GM18870 (cell line): ENCODE data around the gene HECW1.
"Not testable (repeated sequence)": the region's sequence is repeated elsewhere in the genome, so short reads cannot be mapped to it uniquely, and the experiment has no call there.

Experiments
- ATAC-seq: cut with Tn5 transposase; IDR thresholded peaks from one replicate; pipeline ENCODE4 v1.9.1; 2021; ENCODE audit warnings: moderate library complexity; ENCODE audit not compliant: unreplicated experiment

Gene HECW1

GRCh38 chr7:43589728-43590127 lies 477.3 kb downstream of the HECW1 start:
- no peak for ATAC-seq

GRCh38 chr7:43590862-43591557 lies 478.6 kb downstream of the HECW1 start:
- ATAC-seq = peak; percentile 69

- peak; percentile 26 for ATAC-seq
Observed at GRCh38 chr7:43591558-43592180, 479.2 kb downstream of the HECW1 start.

DNA sequence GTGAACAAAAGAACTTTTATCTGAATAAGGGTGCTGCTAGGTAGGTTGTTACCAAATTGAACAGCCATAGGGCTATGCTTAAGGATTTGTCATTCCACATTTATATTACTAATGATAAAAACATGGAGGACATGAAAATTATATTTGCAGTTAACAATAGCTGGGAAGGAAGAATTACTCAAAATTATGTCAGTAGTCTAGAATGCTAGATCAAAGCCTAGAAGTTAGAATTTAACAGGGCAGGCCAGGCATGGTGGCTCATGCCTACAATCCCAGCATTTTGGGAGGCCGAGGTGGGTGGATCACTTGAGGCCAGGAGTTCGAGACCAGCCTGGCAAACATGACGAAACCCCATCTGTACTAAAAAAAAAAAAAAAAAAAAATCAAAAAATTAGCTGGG lies 479.9 kb downstream of the HECW1 start:
- ATAC-seq = no peak

DNA sequence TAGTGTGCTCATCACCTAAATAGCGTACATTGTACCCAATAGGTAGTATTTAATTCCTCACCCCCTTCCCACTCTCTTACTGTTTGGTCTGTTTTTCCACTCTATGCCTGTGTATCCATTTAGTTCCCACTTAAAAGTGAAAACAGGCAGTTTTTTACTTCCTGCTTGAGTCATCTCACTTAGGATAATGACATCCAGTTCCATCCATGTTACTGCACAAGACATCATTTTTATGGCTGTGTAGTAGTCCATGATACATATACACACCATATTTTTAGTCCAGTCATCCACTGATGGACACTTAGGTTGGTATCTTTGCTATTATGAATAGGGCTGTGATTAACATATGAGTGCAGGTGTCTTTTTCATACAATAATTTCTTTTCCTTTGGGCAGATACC lies 480.6 kb downstream of the HECW1 start:
- ATAC-seq = no peak

GRCh38 chr7:43594020-43594419 lies 481.6 kb downstream of the HECW1 start:
- ATAC-seq = no peak

- not testable (repeated sequence) for ATAC-seq
Observed at GRCh38 chr7:43596426-43596825, 484.0 kb downstream of the HECW1 start.

DNA sequence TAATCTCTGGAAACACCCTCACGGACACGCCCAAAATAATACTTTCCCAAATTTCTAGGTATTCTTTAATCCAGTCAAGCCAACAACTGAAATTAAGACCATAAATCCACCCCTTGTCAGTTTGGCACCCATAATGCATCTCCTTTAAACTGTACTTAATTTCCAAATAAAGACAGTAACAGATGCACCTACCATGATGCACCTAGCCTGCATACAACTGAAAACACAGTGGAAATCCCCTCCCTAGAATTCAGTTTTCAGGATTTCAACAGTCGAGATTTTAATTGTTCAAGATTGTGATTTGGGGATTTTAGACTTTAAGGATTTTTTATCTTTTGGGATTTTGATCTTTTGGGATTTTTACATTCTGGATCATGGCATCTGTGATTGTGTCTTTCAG lies 487.6 kb downstream of the HECW1 start:
- ATAC-seq = no peak

DNA sequence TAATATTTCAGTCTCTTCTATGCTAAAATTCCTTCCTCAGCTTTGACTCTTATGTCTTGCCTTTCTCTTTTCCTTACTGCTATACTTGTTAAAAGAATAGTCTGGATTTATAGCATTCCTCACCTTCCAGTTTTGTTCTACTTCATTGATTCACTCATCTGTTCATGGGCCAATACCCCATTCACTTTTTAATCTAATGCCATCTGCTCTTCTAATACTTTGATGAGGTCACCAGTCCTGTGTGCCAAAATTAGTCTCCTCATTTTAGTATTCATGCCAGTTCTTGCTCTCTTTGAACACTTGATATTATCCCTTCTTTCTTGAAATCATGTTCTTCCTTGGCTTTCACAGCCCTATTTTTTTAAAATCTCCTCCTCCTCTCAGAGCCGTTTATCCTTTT lies 489.8 kb downstream of the HECW1 start:
- ATAC-seq = no peak

- ATAC-seq = no peak
Observed at GRCh38 chr7:43604251-43604650, 491.8 kb downstream of the HECW1 start.

- ATAC-seq = no peak
Observed at GRCh38 chr7:43609097-43609496, 496.6 kb downstream of the HECW1 start.

DNA sequence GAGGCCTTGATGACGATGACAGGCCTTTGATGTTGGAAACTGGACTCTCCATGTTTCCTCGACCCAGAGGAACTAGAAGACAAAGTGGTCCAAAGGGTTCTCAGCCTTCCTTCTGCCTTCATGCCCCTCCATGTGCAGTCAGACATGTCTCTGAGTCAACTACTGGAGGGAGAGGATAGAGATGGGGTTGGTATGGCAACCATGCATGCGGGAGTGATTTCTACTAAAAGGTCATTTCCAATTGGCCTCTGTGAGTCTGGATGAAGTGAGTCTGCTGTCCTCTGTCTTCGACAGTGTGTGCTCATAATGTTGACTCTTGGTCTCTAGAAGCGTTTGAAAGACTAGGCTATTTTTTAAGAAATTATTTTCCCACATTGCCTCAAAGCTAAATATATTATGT lies 499.7 kb downstream of the HECW1 start:
- ATAC-seq = no peak

DNA sequence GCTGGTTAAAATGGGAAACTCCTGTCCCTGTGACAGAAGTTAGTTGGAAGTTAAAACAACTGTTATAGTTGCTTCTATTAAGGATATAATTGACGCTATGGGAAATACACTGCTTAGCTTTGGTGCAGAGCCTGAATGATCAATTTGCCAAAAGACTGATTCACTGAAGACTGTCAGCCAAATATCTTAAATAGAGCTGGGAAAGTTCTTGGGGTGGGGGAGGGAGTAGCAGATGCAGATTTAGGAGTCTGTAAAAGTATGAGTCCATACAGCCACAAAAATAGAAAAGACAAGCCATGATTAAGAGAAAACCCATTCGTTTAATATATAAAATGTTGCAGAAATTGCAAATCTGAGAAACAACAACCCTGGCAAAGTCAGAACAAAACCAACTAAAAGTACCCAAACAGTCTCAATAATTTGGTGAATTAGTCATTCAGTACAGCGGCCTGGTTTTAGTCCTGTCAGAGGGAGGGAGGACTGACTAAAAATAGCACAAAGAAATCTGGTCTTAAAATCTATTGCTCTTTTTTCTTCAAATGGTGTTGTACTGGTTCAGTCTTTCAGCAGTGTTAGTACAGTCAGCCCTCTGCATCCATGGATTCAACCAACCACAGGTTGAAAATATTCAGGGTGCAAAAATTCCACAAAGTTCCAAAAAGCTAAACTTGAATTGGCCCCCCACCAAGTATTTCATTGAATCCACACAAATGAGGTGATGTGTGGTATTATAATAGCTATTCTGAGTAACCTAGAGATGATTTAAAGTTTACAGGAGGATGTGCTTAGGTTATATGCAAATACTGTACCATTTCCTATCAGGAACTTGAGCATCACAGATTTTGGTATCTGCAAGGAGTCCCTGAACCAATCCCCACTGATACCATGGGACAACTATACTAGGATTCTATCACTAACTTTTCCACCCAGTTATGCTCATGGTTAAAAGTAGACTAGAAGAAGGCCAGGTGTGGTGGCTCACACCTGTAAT lies 500.4 kb downstream of the HECW1 start:
- ATAC-seq = peak; percentile 69
